PC-9 (cell line): ENCODE results near the gene SLCO1B3.

Experiments
- CTCF ChIP-seq: fragments of 200-600 bp; sonication (generic); conservative IDR thresholded peaks from 2 replicates; pipeline ENCODE4 v1.6.1; 2017; ENCODE audit warnings: mixed run types, antibody characterized with exemption, mild to moderate bottlenecking, moderate library complexity
- EZH2 ChIP-seq: fragments of 200-600 bp; sonication (generic); IDR thresholded peaks from 2 replicates; pipeline ENCODE4 v1.8.0; 2017; ENCODE audit warnings: antibody characterized with exemption, low read depth

- no peak for TF ChIP-seq CTCF
- no peak for TF ChIP-seq EZH2
These were observed 74.6 kb downstream of the SLCO1B3 start for GRCh38 chr12:20885116-20885515.
